ENCODE measurements around the gene RTP3.
"Not testable (repeated sequence)": the region's sequence is repeated elsewhere in the genome, so short reads cannot be mapped to it uniquely, and the experiment has no call there.

The RTP3 gene

DNA sequence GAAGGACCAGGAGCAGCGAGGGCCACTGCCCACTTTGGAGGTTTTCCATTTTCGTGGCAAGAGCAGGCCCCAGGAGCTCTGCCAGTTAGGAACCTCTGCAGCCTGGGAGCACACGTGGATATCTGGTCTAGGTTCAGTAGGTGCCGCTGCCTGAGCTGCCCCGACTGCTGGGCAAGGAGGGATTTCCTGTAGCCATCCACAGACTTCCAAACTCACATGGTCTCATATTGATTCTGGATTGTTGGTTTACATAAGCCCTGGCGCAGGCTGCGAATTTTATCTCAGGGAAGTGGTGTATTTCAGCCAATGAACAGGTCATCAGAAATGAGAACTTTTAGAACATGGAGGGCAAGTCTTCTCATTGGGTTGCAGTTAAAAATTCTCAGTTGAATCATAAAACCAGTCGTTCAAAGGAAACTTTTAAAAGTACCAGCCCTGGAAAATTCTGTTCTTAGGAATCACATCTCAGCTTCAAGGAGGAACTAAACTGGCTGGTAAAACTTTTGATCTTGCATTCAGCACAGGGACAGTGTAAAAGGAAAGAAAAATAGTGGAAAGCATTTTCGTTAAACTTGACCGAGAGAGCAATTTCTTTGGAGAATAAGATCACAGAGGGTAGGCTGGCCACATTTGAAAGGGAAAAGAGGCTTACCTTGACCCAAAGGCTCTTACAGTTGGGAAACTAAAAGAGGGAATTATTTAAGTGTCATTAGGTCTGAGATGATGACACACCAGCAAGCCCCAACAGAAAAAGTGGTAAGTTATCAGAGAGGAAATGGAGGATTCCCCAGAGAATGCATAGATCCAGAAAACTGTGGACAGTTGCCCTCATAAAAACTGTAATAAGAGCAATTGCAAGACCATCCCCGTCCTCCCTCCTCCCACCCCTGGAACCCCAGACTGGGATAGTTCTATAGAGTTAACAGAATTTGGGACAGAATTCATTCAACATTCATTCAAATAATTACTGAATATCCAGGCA lies 6.4 kb upstream of the RTP3 start:
- no peak for DNase-seq

DNA sequence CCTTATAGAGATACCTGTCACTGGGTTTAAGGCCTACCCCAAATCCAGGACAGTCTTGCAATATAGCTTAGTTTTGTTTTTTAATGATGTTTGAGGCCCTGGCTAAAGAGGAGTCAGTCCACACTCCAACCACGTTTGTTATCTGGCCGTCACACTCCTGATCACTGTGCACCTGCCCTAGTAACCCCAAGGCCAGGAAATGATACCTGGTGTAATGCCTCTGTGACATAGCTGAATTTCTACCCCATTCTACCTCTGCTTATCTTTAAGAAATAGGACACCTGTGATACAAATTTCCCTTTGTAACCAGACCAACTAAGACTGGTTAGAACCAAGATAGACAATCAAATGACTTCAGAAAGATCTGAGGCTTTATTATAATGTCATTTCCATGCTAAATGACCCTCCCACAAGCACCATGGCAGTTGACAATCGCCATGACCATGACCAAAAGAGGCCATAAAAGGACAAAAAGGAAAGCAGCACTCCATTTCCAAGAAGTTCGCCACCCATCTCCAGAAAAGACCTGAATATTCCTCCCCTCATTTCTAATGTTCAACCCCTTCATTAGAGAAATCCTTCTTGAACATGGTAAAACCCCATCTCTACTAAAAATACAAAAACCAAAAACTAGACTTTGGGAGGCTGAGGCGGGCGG lies 4.8 kb upstream of the RTP3 start:
- DNase-seq, result no peak

DNA sequence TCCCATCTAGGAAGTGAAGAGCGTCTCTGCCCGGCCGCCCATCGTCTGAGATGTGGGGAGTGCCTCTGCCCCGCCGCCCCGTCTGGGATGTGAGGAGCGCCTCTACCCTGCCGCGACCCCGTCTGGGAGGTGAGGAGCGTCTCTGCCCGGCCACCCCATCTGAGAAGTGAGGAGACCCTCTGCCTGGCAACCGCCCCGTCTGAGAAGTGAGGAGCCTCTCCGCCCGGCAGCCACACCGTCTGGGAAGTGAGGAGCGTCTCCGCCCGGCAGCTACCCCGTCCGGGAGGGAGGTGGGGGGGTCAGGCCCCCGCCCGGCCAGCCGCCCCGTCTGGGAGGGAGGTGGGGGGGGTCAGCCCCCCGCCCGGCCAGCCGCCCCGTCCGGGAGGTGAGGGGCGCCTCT lies 3.3 kb upstream of the RTP3 start:
- not testable (repeated sequence) for DNase-seq

DNA sequence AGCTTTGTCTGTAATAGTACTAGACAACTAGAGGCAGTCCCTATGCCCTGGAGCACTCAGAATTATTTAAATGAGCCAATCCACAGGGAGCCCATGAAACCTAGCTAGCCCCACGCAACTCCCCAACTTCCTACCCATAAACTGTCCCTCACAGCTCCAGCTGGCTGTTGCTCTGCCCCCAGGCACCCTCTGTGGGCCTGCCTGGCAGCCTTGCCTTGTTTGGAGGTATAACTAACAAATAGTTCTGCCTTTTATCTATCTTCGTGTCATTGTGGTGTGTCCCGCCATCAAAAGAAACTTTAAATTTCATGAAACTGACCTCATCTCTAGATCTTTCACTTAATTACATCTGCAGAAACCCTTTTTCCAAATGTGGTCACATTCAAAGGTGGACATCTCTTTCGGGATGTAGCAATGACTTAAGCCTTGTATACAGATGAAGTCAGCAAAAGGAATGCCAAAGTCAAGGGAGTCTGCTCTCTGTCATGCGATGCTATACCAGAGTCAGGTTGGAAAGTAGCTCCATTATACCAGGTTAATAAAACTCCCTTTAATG lies 1.8 kb upstream of the RTP3 start:
- DNase-seq, result no peak

DNA sequence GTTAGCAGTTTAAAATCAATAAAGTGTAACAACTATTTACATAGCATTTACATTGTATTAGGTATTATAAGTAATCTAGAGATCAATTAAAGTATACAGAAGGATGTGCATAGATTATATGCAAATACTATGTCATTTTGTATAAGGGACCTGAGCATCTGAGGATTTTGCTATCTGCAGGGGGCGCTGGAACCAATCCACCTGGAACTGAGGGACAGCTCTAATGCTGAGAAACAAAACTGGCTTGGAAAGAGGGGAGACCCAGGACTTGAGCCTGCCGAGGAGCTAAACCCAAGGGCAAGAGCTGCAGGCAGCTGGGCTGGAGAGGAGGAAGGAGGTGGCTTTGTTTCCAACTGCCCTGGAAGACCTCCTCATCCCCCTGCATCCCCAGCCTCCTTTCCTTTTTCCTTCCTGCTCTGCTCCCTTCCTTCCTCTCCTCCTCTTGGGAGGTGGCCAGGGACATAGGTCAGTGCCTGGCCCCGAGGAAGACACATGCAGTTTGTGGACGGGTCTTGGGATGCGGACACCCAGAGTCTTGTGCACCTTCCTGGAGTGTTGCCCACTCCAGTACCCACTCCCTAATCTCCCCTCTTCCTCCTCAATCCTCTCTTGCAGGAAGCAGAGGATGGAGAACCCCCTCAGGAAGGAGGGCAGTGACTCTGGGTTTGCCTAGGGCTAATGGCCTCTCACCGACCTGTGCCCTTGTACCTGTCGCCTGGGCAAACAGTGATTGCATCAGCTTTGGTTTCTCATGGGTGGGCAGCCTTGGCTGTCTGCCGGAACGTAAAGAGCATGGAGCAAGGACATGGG lies 825 bp upstream of the RTP3 start:
- peak; percentile 10 for DNase-seq

DNA sequence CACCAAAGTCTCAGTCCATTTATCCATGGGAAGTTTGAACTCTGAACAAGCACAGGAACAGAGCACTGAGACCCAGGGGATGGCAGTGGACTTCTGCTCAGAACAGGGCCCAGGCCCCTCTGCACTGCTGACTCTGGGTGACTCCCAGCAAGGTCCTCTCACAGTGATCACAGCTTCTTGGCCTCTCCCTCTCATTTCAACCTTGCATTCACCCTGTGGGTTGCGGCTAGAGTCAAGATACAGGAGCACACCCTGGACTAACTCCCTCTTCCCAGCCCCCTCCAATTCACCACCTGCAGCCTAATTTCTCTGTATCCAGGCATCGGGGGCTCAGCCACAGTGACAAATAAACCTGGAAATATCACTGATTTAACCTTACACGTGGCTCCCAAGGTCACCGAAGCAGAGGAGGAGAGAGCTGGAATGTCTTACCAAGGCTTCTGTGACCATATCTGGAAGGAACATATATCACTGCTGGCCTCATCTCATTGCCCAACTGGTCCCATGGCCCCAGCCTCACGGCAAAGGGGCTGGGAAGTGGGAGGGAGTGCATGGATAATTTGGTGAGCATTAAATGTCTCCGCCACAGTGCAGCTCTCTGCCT lies 1.2 kb downstream of the RTP3 start:
- no peak for DNase-seq

DNA sequence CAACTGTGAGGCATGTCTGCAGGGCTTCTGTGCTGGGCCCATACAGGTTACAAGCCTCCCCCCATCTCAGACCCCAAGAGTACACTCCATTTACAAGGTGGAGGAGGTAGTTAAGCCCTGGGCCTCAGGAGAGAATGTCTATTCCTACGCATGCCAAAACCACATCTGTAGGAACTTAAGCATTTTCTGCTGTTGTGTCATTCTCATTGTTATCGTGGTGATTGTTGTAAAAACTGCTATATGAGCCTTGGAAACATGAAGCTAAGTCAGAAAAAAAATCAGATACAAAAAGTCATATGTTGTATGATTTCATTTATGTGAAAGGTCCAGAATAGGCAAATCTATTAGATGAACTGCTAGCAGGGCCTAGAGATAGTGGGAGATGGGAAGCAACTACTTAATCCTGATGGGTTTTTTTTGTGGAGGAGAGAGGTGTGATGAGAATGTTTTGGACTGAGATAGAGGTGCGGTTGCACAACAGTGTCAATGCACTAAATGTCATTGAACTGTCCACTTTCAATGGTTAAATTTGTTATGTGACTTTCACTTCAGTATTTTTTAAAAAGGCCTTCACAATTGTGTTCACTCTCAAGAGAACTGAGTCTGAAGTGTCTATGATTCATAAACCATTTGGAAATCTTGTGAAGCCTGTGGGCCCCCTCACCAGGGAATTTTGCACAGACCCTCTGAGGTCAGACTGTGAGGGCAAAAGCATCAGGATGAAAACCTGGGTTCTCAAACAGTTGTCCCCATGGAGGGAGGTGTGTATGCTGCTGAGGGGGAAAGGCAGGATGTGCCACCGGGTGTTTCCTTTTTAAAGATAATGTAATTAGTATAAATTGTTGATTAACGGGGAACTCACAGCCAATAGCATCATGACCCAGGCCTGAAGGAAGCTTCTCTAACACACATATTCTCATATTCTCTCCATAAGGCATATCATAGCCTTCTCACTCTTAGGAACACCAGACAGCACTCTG lies 3.2 kb downstream of the RTP3 start:
- DNase-seq, result no peak

DNA sequence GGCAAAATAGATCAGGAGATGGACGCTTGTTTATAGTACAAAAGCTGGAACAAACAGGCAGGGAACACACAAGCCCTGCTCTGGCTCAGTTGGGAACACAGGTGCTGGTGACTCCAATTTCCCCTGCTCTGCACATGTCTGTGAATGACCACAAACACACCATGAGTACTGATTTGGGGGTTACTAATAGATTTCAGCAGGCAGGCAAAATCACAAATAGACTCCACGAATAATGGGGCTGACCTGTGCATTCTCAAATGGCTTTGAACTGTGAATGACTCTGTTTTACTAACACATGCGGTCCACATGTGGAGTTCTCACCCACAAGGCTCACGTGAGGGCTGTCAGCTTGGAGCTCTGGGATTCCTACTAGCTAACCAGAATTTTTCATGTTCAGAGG lies 3.9 kb downstream of the RTP3 start:
- DNase-seq, result no peak

DNA sequence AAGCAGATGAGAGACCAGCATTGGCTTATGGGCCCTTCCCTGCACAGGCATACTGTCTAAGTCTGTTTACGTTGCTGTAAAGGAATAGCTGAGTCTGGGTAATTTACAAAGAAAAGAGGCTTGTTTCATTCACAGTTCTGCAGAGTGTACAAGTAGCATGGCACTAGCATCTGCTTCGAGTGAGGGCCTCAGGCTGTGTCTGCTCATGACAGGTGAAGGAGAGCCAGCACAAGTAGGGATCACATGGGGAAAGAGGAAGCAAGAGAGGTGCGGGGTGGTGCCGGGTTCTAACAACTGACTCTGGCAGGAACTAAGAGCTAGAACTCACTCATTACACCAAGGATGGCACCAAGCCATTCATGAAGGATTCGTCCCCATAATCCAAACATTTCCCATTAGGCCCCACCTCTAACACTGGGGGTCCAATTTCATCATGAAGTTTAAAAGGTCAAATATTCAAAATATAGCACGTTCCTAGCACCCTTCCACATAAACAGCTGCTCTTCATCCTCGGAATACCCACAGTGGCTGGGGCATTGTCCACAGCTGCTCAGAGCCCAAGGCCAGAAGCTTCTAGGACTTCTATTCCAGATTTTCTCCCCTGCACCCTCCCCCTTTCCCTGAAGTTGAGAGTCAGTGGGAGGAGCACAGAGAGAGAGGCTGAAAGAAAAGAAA lies 5.6 kb downstream of the RTP3 start:
- no peak for DNase-seq

DNA sequence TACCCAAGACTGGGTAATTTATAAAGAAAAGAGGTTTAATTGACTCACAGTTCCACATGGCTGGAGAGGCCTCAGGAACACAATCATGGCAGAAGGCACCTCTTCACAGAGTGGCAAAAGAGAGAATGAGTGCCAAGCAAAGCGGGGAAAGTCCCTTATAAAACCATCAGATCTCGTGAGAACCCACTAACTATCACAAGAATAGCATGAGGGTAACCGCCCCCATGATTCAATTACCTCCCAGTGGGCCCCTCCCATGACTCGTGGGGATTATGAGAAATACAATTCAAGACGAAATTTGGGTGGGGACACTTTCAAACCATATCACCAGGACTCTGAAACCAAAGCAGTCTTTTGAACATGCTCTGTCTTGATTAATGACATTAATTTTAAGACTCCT lies 7.0 kb downstream of the RTP3 start:
- no peak for DNase-seq

DNA sequence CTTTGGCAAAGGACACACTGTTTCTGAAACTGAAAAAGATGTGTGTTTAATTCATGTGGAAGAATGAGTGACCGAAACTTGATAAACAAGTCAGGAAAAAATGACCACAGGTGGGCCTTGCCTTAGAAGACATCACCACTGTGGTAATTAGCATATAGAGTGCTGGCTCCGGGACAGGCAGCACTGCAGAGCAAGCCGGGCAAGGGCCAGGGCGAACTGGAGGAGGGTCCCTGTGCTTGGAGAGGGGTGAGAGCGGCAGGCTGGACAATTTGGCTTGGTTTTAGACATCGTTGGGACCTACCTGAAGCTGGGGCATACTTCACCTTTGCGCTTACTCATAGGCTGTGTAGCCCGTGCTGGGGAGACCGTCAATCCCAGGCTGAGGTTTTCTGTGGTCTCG lies 8.2 kb downstream of the RTP3 start:
- no peak for DNase-seq

DNA sequence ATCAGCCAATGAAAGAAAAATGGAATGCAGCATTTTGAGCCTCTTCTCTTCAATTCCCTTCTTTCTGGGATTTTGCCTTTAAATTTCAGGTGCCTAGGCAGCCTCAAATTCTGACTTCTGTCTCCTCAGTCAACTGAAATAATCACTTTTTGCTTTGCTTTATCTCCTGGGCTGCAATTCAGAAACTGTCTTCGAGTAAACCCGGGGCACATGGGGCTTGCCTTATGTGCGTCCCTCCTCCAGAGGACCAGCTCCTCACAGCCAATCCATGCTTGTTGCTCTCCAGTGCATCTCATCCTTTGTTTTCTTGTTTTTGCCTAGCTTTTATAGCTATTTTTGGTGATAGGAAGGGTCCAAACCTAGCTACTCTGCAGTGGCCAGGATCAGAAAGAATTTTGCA lies 8.8 kb downstream of the RTP3 start:
- DNase-seq, result no peak

DNA sequence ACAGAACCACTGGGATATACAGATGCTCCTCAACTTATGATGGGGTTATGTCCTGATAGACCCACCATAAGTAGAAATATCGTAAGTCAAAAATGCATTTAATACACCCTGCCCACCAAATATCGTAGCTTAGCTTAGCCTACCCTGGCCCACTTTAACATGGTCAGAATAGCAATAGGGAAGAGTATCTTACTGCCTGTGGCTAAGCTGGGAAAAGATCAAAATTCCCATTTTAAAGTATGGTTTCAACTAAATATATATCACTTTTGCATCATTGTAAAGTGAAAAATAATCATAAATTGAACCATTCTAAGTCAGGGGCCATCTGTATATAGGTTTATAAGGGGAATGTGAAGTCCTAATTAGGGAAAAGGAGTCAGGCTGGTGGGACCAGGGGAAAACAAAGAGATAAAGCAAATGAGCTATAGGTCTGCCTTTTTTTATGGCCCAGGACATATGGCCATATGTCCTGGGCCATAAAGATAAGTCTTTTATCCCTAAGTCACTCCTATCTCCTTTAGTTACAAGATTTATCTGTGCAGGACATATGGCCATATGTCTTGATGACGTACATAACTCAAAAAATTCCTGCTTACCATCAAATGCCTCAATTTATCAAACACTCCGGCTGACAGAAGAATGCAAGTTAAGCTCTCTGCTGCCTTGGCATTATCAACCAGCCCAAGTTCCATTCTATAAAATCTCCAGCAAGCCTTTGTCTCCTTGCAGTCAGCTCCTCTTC lies 11.2 kb downstream of the RTP3 start:
- DNase-seq, result no peak

DNA sequence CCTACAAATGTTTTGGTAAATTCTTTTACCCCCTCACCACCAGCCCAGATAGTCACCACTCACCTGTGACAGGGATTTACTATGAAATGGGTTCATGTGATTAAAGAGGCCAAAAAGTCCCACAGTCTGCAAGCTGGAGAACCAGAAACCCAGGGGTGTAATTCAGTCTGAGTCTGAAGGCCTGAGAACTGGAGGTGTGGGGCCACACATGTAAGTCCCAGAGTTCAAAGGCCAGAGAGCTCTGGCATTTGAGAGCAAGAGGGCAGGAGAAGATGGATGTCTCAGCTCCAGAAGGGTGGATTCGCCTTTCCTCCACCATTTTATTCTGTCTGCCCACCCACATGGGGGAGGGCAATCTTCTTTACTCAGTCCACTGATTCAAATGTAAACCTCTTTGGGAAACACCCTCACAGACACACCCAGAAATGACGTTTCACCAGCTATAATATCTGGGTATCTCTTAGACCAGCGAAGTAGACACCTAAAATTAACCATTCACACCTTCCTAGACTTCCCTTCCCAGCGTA lies 11.9 kb downstream of the RTP3 start:
- DNase-seq, result no peak

DNA sequence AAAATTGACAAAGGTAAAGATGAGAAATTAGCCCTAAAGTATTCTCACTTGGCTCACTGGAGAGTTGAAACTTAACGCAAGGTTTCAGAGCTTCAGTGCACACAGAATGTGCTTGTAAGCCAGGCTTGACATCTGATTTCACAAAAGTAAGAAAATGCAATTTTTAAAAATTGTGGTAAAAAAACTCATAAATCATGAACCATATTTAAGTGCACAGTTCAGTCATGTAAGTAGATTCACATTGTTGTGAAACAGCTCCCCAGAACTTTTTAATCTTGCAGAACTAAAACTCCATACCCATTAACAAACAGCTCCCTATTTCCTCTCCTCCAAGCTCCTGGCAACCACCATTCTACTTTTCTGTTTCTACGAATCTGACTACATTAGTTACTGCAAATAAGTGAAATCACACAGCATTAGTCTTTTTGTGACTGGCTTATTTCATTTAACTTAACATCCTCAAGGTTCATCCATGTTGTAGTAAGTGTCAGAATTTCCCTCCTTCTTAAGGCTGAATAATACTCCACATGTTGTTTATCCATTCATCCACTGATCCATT lies 14.5 kb downstream of the RTP3 start:
- no peak for DNase-seq

DNA sequence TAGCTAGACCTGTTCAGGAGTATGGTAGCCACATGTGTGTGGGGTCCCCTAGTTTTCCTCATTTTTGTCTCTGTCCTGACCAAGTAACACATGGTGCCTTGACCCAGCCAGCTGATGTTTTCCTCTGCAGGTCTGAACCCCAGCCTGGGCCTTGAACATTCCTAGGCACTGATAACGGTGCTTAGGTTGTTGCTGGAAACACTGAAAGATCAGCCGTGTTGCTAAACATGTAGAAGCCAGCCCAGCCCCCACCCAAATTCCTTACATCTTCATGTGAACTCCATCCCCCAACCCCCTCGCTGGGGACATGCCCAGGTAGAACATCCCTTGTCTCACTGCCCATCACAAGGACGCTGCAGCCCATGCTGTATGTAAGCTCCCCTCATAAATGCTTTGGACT lies 18.7 kb downstream of the RTP3 start:
- DNase-seq, result no peak

DNA sequence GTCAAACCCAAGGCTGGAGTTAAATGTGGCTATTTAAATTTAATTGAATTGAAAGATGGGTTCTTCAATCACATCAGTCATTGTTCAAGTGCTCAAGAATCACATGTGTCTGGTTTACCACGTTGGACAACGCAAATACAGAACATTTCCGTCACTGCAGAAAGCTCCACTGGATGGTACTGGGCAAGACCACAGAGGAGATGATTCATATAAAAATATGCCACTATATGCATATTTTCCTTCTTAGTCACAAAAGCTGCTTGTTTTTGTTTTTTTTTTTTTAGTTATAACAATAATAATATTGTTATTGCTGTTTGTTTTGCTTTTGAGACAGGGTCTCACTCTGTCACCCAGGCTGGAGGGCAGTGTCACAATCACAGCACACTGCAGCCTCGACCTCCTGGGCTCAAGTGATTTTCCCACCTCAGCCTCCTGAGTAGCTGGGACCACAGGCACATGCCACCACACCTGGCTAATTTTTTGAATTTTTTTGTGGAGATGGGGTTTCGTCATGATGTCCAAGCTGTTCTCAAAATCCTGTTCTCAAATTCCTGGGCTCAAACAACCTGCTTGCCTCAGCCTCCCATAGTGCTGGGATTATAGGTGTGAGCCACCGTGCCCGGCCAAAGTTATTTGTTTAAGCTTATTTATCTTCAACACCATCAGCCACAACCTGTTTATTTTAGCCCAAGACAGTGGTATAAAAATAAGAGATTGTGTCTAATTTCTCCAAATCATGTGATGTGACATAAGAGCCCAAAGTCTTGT lies 19.4 kb downstream of the RTP3 start:
- DNase-seq, result no peak

DNA sequence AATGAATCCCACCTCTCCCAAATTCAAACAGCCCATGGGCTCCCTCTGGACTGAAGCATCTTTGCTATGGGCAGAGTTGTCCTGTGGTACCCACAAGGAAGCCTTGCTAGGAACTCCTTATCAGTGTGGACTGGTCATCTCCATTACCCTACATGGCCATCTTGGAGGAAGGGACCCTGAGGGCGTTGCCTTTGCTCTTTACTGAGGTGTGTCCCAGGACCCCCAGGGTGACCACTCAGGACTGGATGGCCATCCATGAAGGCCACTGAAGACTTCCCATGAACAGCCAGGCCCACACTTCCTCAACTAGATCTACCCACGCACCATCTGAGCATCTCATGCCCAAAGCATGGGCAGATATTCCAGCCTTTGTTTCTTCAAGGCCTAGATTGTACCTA lies 20.0 kb downstream of the RTP3 start:
- DNase-seq, result no peak

DNA sequence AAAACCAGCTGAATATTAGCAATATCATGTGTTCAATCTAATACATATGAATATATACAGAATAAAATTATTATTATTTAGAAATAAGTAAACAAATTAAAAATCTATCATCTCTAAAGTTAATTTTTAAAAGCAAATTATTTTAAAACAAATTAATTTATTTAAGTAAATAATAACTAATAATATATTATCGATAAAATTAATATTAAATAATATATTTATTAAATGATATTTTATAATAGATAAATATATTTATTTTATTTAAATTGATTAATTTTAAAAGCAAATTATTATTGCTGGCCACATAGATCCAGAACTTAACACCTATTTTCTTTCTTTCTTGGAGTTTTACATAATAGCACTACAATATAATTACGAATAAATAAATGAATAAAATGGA lies 22.2 kb downstream of the RTP3 start:
- no peak for DNase-seq
